H1 (cell line): ENCODE data around the gene GOLIM4. TPM values are rescaled to one million over a fixed set of nuclear protein-coding genes. Genes with fewer than 3 reads are reported as not detected.

ENCODE experiments used
- CTCF ChIA-PET: fragments of 300-600 bp; sonication (Branson Sonifier 250); formaldehyde crosslinking; loops from one replicate; lab custom pipeline; 2021; ENCODE audit not compliant: partially characterized antibody; lab: Charles Lee
- POLR2A ChIA-PET: fragments of 300-600 bp; sonication (Branson Sonifier 250); formaldehyde crosslinking; loops from one replicate; lab custom pipeline; 2021; ENCODE audit warnings: inconsistent platforms; ENCODE audit not compliant: partially characterized antibody; lab: Charles Lee
- DNase-seq, 2 experiments: peaks; one replicate each; pipeline versions ENCODE4 v3.0.0 to v3.0.0-alpha.2; 2010 to 2022; ENCODE audit warnings: low spot score in 2 of 2, low read depth in 1 of 2, mixed read lengths in 1 of 2
- FAIRE-seq: peaks from 2 replicates; lab custom pipeline; 2011; peaks lifted over from hg19 to GRCh38; lab: Jason Lieb, UNC
- H2AFZ ChIP-seq: 2 replicates; pipeline ENCODE4 v1.8.1; 2012; ENCODE audit warnings: low read length, inconsistent platforms
- H2AK5ac ChIP-seq: 2 replicates; pipeline ENCODE4 v1.6.1; 2013; ENCODE audit warnings: low read depth, low read length
- H2BK120ac ChIP-seq: replicated peaks from 2 replicates; pipeline ENCODE3; 2013; ENCODE audit warnings: low read depth, low read length, inconsistent platforms
- H2BK12ac ChIP-seq: 2 replicates; pipeline ENCODE4 v1.6.1; 2013; ENCODE audit warnings: low read depth, low read length
- H2BK15ac ChIP-seq: 2 replicates; pipeline ENCODE4 v1.6.1; 2013; ENCODE audit warnings: low read length
- H2BK20ac ChIP-seq: 2 replicates; pipeline ENCODE4 v1.6.1; 2013; ENCODE audit warnings: low read length
- H2BK5ac ChIP-seq: 2 replicates; pipeline ENCODE4 v1.6.1; 2013; ENCODE audit warnings: low read depth, low read length
- H3K14ac ChIP-seq: 2 replicates; pipeline ENCODE4 v1.6.1; 2013; ENCODE audit warnings: inconsistent platforms; ENCODE audit not compliant: insufficient read length
- H3K18ac ChIP-seq: 2 replicates; pipeline ENCODE4 v1.6.1; 2013; ENCODE audit warnings: low read length; ENCODE audit errors: extremely low read depth
- H3K23ac ChIP-seq: 2 replicates; pipeline ENCODE4 v1.6.1; 2013; ENCODE audit warnings: inconsistent platforms; ENCODE audit not compliant: insufficient read length
- H3K23me2 ChIP-seq: 2 replicates; pipeline ENCODE4 v1.6.1; 2013; ENCODE audit warnings: low read depth, low read length
- H3K27ac ChIP-seq: 2 replicates; pipeline ENCODE4 v1.6.1; 2011; ENCODE audit warnings: low read depth, low read length, inconsistent platforms
- H3K27me3 ChIP-seq, 4 experiments: replicated peaks in 1 of 4; 1 replicate in 1 of 4; 2 replicates in 3 of 4; pipeline versions ENCODE4 v1.6.1 to v1.8.1; 2011 to 2013; ENCODE audit warnings: low read length in 3 of 4, mild to moderate bottlenecking in 3 of 4, inconsistent platforms in 2 of 4, mixed read lengths in 2 of 4, moderate library complexity in 1 of 4; ENCODE audit not compliant: control insufficient read depth in 3 of 4, insufficient read depth in 3 of 4; ENCODE audit errors: extremely low read depth in 1 of 4
- H3K36me3 ChIP-seq, 4 experiments: 2 replicates each; pipeline versions ENCODE4 v1.6.1 to v1.8.1; 2011 to 2013; ENCODE audit warnings: mild to moderate bottlenecking in 4 of 4, low read length in 3 of 4, moderate library complexity in 2 of 4, control low read depth in 1 of 4, inconsistent platforms in 1 of 4; ENCODE audit not compliant: insufficient read depth in 4 of 4, control insufficient read depth in 2 of 4
- H3K4ac ChIP-seq: replicated peaks from 2 replicates; pipeline ENCODE3; 2013; ENCODE audit warnings: low read length, low read depth, mixed read lengths, inconsistent platforms; ENCODE audit not compliant: insufficient read length
- H3K4me1 ChIP-seq, 4 experiments: replicated peaks in 1 of 4; 1 replicate in 1 of 4; 2 replicates in 3 of 4; pipeline versions ENCODE4 v1.6.1 to v1.8.1; 2011 to 2013; ENCODE audit warnings: low read length in 3 of 4, inconsistent platforms in 2 of 4, mixed read lengths in 1 of 4; ENCODE audit not compliant: insufficient read depth in 4 of 4, control insufficient read depth in 3 of 4
- H3K4me2 ChIP-seq, 2 experiments: 2 replicates each; pipeline versions ENCODE4 v1.6.1 to v1.8.1; 2011 to 2013; ENCODE audit warnings: low read depth in 2 of 2, low read length in 2 of 2, control low read depth in 1 of 2, inconsistent platforms in 1 of 2, mild to moderate bottlenecking in 1 of 2; ENCODE audit not compliant: insufficient read depth in 1 of 2
- H3K4me3 ChIP-seq, 4 experiments: fragments of 200-600, 300-600 bp in 1 of 4; sonication (generic), shearing (Covaris generic), sonication (Bioruptor Twin) in 1 of 4; 2 replicates each; pipeline versions ENCODE4 v1.5.1 to v1.8.1; 2011 to 2016; ENCODE audit warnings: low read length in 4 of 4, low read depth in 3 of 4, control low read depth in 2 of 4, inconsistent platforms in 2 of 4, mild to moderate bottlenecking in 2 of 4, mixed read lengths in 1 of 4, moderate library complexity in 1 of 4; ENCODE audit not compliant: insufficient read depth in 2 of 4; ENCODE audit errors: extremely low read depth in 1 of 4
- H3K56ac ChIP-seq: replicated peaks from 2 replicates; pipeline ENCODE3; 2013; ENCODE audit warnings: low read depth, mild to moderate bottlenecking, mixed read lengths, low read length, inconsistent platforms; ENCODE audit not compliant: insufficient read length
- H3K79me1 ChIP-seq: 2 replicates; pipeline ENCODE4 v1.6.1; 2013; ENCODE audit warnings: low read depth, low read length, control low read depth
- H3K79me2 ChIP-seq, 2 experiments: 2 replicates each; pipeline versions ENCODE4 v1.6.1 to v1.8.1; 2012 to 2013; ENCODE audit warnings: low read length in 2 of 2, mild to moderate bottlenecking in 2 of 2, inconsistent platforms in 1 of 2; ENCODE audit not compliant: insufficient read depth in 2 of 2, control insufficient read depth in 1 of 2
- H3K9ac ChIP-seq, 4 experiments: replicated peaks in 1 of 4; 1 replicate in 1 of 4; 2 replicates in 3 of 4; pipeline versions ENCODE4 v1.6.1 to v1.8.1; 2011 to 2013; ENCODE audit warnings: low read depth in 3 of 4, low read length in 3 of 4, control low read depth in 2 of 4, mild to moderate bottlenecking in 2 of 4, moderate library complexity in 2 of 4, inconsistent platforms in 1 of 4; ENCODE audit errors: extremely low read depth in 1 of 4
- H3K9me3 ChIP-seq, 2 experiments: 2 replicates each; pipeline versions ENCODE4 v1.6.1 to v1.8.1; 2012 to 2013; ENCODE audit warnings: mild to moderate bottlenecking in 2 of 2, moderate library complexity in 2 of 2, control low read depth in 1 of 2, inconsistent platforms in 1 of 2, low read depth in 1 of 2, low read length in 1 of 2, mixed read lengths in 1 of 2; ENCODE audit not compliant: insufficient read depth in 2 of 2
- H4K20me1 ChIP-seq, 2 experiments: replicated peaks in 1 of 2; 2 replicates each; pipeline versions ENCODE3 to v1.8.1; 2011 to 2013; ENCODE audit warnings: inconsistent platforms in 2 of 2, low read length in 2 of 2, mild to moderate bottlenecking in 1 of 2; ENCODE audit not compliant: insufficient read depth in 2 of 2, control insufficient read depth in 1 of 2
- H4K5ac ChIP-seq: 2 replicates; pipeline ENCODE4 v1.6.1; 2013; ENCODE audit warnings: low read length, low read depth, mixed read lengths, inconsistent platforms; ENCODE audit not compliant: insufficient read length
- H4K8ac ChIP-seq: 2 replicates; pipeline ENCODE4 v1.8.0; 2013; ENCODE audit warnings: mild to moderate bottlenecking, moderate library complexity, low read length, inconsistent platforms; ENCODE audit not compliant: insufficient read depth; ENCODE audit errors: extremely low read depth
- H4K91ac ChIP-seq: replicated peaks from 2 replicates; pipeline ENCODE3; 2013; ENCODE audit warnings: low read length, mixed read lengths, inconsistent platforms; ENCODE audit not compliant: insufficient read length
- BCL11A ChIP-seq, 2 experiments: IDR thresholded peaks; one replicate each; pipeline ENCODE4 v1.6.1; 2011; ENCODE audit warnings: low read depth in 2 of 2, low read length in 2 of 2, mild to moderate bottlenecking in 2 of 2
- CTBP2 ChIP-seq: IDR thresholded peaks from 2 replicates; pipeline ENCODE4 v1.7.0; 2011; ENCODE audit warnings: borderline replicate concordance, mild to moderate bottlenecking, moderate library complexity, mixed read lengths, low read length; ENCODE audit not compliant: insufficient read depth, insufficient read length
- EP300 ChIP-seq, 2 experiments: IDR thresholded peaks; 1 replicate in 1 of 2; 2 replicates in 1 of 2; pipeline ENCODE4 v1.6.1; 2011 to 2012; ENCODE audit warnings: low read depth in 2 of 2, low read length in 2 of 2, mild to moderate bottlenecking in 2 of 2, borderline replicate concordance in 1 of 2, inconsistent platforms in 1 of 2, moderate library complexity in 1 of 2
- GABPA ChIP-seq: IDR thresholded peaks from 2 replicates; pipeline ENCODE4 v1.6.1; 2011; ENCODE audit warnings: mild to moderate bottlenecking, low read length, moderate library complexity, borderline replicate concordance; ENCODE audit not compliant: insufficient read depth
- GTF2F1 ChIP-seq: IDR thresholded peaks from 2 replicates; pipeline ENCODE4 v1.6.1; 2012; ENCODE audit warnings: low read depth, low read length, improper control_type of control experiment, borderline replicate concordance
- JUN ChIP-seq: IDR thresholded peaks from 2 replicates; pipeline ENCODE4 v1.6.1; 2011; ENCODE audit warnings: low read depth, mild to moderate bottlenecking, improper control_type of control experiment, low read length
- MAFK ChIP-seq: IDR thresholded peaks from 2 replicates; pipeline ENCODE4 v1.6.1; 2012; ENCODE audit warnings: low read depth, mild to moderate bottlenecking, improper control_type of control experiment, low read length
- NRF1 ChIP-seq: IDR thresholded peaks from 2 replicates; pipeline ENCODE4 v1.6.1; 2011; ENCODE audit warnings: mild to moderate bottlenecking, low read depth, low read length, improper control_type of control experiment
- RFX5 ChIP-seq: IDR thresholded peaks from 2 replicates; pipeline ENCODE4 v1.6.1; 2011; ENCODE audit warnings: low read depth, low read length, improper control_type of control experiment, borderline replicate concordance
- RXRA ChIP-seq: IDR thresholded peaks from 2 replicates; pipeline ENCODE4 v1.6.1; 2011; ENCODE audit warnings: low read depth, mild to moderate bottlenecking, low read length, moderate library complexity; ENCODE audit not compliant: insufficient read depth
- SIX5 ChIP-seq: IDR thresholded peaks from 2 replicates; pipeline ENCODE4 v1.6.1; 2011; ENCODE audit warnings: mild to moderate bottlenecking, low read depth, low read length
- SUZ12 ChIP-seq: fragments of 200-600 bp; sonication (generic); IDR thresholded peaks from 2 replicates; pipeline ENCODE4 v1.6.1; 2012; ENCODE audit warnings: mild to moderate bottlenecking, inconsistent platforms, low read length, moderate library complexity, mixed read lengths
- TAF7 ChIP-seq: optimal IDR thresholded peaks from 2 replicates; pipeline ENCODE3; 2011; ENCODE audit warnings: low read depth, mild to moderate bottlenecking, inconsistent platforms, low read length, moderate library complexity, borderline replicate concordance
- WGBS, 2 experiments: shearing (Covaris generic) in 1 of 2; methylation state at CpG; one replicate each; pipeline versions ENCODE4 v1.1.6 to v1.1.7; 2013 to 2015; ENCODE audit warnings: low lambda C conversion rate in 2 of 2, mixed read lengths in 2 of 2, inconsistent platforms in 1 of 2, low coverage in 1 of 2, missing lambda C conversion rate in 1 of 2; ENCODE audit not compliant: insufficient replicate concordance in 2 of 2, insufficient coverage in 1 of 2, insufficient read length in 1 of 2; ENCODE audit errors: extremely low coverage in 1 of 2, missing lambda C conversion rate in 1 of 2; 5-methylcytosine and 5-hydroxymethylcytosine counted together
- polyA plus RNA-seq, 7 experiments: library from polyadenylated mRNA; depleted of rRNA in 3 of 7; stranded (reverse) in 5 of 7; unstranded in 2 of 7; fragments of >200 nt in 5 of 7; fragments of 200-250 nt in 2 of 7; gene quantifications; 1 replicate in 5 of 7; 2 replicates in 1 of 7; 4 replicates in 1 of 7; pipeline versions ENCODE4 v1.2.1 to v1.2.3, GENCODE V29; 2011 to 2013; ENCODE audit warnings: missing spikeins in 2 of 7, mixed read lengths in 2 of 7
- total RNA-seq: library from RNA; stranded (reverse); fragmentation: NEBNext Ultra II Directional; extraction: Animal tissue kit (Norgen Biotek cat#: 25700); gene quantifications from 2 replicates; pipeline ENCODE4 v1.2.1, GENCODE V29; 2021
- TF ChIP-seq, protein P1 (sequence below): IDR thresholded peaks from 2 replicates; pipeline ENCODE4 v1.6.1; 2012; ENCODE audit warnings: inconsistent platforms

The GOLIM4 gene
- total and polyA plus RNA-seq, 2 of the 8 experiments (the other 6 are each of a cell fraction or from before 2014, with no cell fraction given) = 5.6 to 29.7 TPM

- H3K23me2 ChIP-seq = no peaks in the 10 kb centered on the region
- no peak overlapping the region for H2AFZ ChIP-seq
- POLR2A ChIA-PET = no interaction called here
- 0 out of 7 replicates have a peak, but pooled peaks cover 0 to 3% (median 0%) of the 10 kb centered on the region in 4 experiments for H3K4me1 ChIP-seq
- no peak overlapping the region for H3K9ac ChIP-seq
- WGBS, 2 experiments = 88% methylated on average over 3 of the region's 3 CpGs; no CpG with 5 or more reads in 1 of the 2 experiments
- H3K9me3 ChIP-seq = no peaks in the 10 kb centered on the region
- H2BK12ac ChIP-seq = no peak overlapping the region
- H3K27me3 ChIP-seq = no peaks in the 10 kb centered on the region
- H3K4me3 ChIP-seq = no peak overlapping the region
- H3K14ac ChIP-seq = no peak overlapping the region
- no peak overlapping the region for H2BK120ac ChIP-seq
- no peak overlapping the region for H3K4ac ChIP-seq
- H2AK5ac ChIP-seq = no peak overlapping the region
- H4K8ac ChIP-seq = no peak overlapping the region
- H4K5ac ChIP-seq = no peak overlapping the region
- H4K20me1 ChIP-seq = no peaks in the 10 kb centered on the region
- no peak overlapping the region for H4K91ac ChIP-seq
- no peak overlapping the region for H2BK20ac ChIP-seq
- no peak overlapping the region for H3K18ac ChIP-seq
- no peak overlapping the region for H3K56ac ChIP-seq
- CTCF ChIA-PET = interaction anchor here (1.5 to 2.4 kb wide), 2 partner anchors 14 to 139 kb away, joined by 4 to 14 read pairs; no protein-coding TSS in a partner anchor
- no peak overlapping the region for H2BK5ac ChIP-seq
- FAIRE-seq = no peak
- peaks cover 5 to 36% (median 19%) of the 10 kb centered on the region in 4 experiments; a peak in 7 of 8 replicates for H3K36me3 ChIP-seq
- DNase-seq = no peak
- no peak overlapping the region for H3K4me2 ChIP-seq
- no peaks in the 10 kb centered on the region for H3K79me2 ChIP-seq
- H2BK15ac ChIP-seq = no peak overlapping the region
- no peak overlapping the region; the same call in 1 of the 2 replicates for H3K27ac ChIP-seq
- H3K79me1 ChIP-seq = no peaks in the 10 kb centered on the region
- no peak overlapping the region for H3K23ac ChIP-seq
- TF ChIP-seq, protein P1, sequence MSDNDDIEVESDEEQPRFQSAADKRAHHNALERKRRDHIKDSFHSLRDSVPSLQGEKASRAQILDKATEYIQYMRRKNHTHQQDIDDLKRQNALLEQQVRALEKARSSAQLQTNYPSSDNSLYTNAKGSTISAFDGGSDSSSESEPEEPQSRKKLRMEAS = no peak
- TF ChIP-seq RFX5 (no peak), RXRA (no peak), CTBP2 (no peak), MAFK (no peak), EP300 (IDR thresholded peaks at IDR 0.05; ENCODE audit: borderline replicate concordance in 1 of 2, low read depth in 2 of 2, low read length in 2 of 2) (no peak), GTF2F1 (no peak), NRF1 (no peak), JUN (no peak), SIX5 (no peak), GABPA (no peak), TAF7 (no peak), SUZ12 (no peak), BCL11A (IDR thresholded peaks at IDR 0.05; ENCODE audit: low read depth in 2 of 2, low read length in 2 of 2) (no peak)
Observed at GRCh38 chr3:168026764-168027163, 69.0 kb downstream of the GOLIM4 start.
